Mesenteric fat pad (tissue), 1 donor: ENCODE measurements around the gene FADS2. TPM values are rescaled to one million over a fixed set of nuclear protein-coding genes. Genes with fewer than 3 reads are reported as not detected.

ENCODE experiments used
- DNase-seq: peaks from one replicate; pipeline ENCODE4 v3.0.0-alpha.2; 2020; ENCODE audit warnings: low spot score
- total RNA-seq: library from RNA; stranded (reverse); fragmentation: NEBNext Ultra II Directional; extraction: Animal tissue kit (Norgen Biotek cat#: 25700); gene quantifications from one replicate; pipeline ENCODE4 v1.2.1, GENCODE V29; 2021
- donor health status: DM: yes; HTN: yes; CAD: no.

FADS2 gene
- total RNA-seq, 1 donor from 2014 or later, result 28.1 TPM

- DNase-seq, result no peak
Observed at GRCh38 chr11:61902313-61902712, 74.2 kb downstream of the FADS2 start.

- DNase-seq, result no peak
Observed at GRCh38 chr11:61903845-61904244, 75.7 kb downstream of the FADS2 start.

- no peak for DNase-seq
Observed at GRCh38 chr11:61904539-61905048, 76.5 kb downstream of the FADS2 start.

- DNase-seq, result no peak
Observed at GRCh38 chr11:61905067-61905696, 77.1 kb downstream of the FADS2 start.

- DNase-seq, result no peak
Observed at GRCh38 chr11:61905801-61906521, 77.9 kb downstream of the FADS2 start.

- no peak for DNase-seq
Observed at GRCh38 chr11:61906522-61906909, 78.4 kb downstream of the FADS2 start.

- no peak for DNase-seq
Observed at GRCh38 chr11:61907282-61907681, 79.2 kb downstream of the FADS2 start.

GRCh38 chr11:61907871-61908729 is 80.0 kb downstream of the FADS2 start:
- DNase-seq, result no peak

- no peak for DNase-seq
Observed at GRCh38 chr11:61908730-61909316, 80.7 kb downstream of the FADS2 start.

- DNase-seq, result no peak
Observed at GRCh38 chr11:61910187-61911127, 82.4 kb downstream of the FADS2 start.

- DNase-seq, result no peak
Observed at GRCh38 chr11:61911128-61911700, 83.1 kb downstream of the FADS2 start.

GRCh38 chr11:61911701-61912529 is 83.8 kb downstream of the FADS2 start:
- DNase-seq, result no peak

- DNase-seq, result no peak
Observed at GRCh38 chr11:61912530-61912898, 84.4 kb downstream of the FADS2 start.

- no peak for DNase-seq
Observed at GRCh38 chr11:61912991-61913698, 85.0 kb downstream of the FADS2 start.

GRCh38 chr11:61913699-61914395 is 85.7 kb downstream of the FADS2 start:
- peak; percentile 71 for DNase-seq

GRCh38 chr11:61914471-61915171 is 86.5 kb downstream of the FADS2 start:
- peak; percentile 33 for DNase-seq

- no peak for DNase-seq
Observed at GRCh38 chr11:61916737-61917333, 88.7 kb downstream of the FADS2 start.
